ENCODE measurements around the gene ASTL.

The ASTL gene

GRCh38 chr2:96091141-96091710 is 47.1 kb downstream of the ASTL start:
- POLR2A ChIA-PET = no interaction called here

GRCh38 chr2:96090196-96090926 is 47.9 kb downstream of the ASTL start:
- H3K4me3 ChIP-seq (ENCODE audit: low read depth, low read length) = no peak overlapping the region
- TF ChIP-seq PRDM4 (tag by site-specific recombination; IDR thresholded peaks at IDR 0.05) (peak; percentile 44; the same call in 1 of the 2 replicates), SCRT2 (tag by site-specific recombination; IDR thresholded peaks at IDR 0.05) (0 out of 2 replicates have a peak, but pooled peaks have one; percentile 40), ZNF629 (tag by site-specific recombination; IDR thresholded peaks at IDR 0.05) (0 out of 2 replicates have a peak, but pooled peaks have one; percentile 17), ZNF843 (tag by site-specific recombination; IDR thresholded peaks at IDR 0.05) (no peak)
- no peaks in the 10 kb centered on the region for H3K36me3 ChIP-seq (ENCODE audit: control insufficient read depth in 2 of 2, insufficient read depth in 1 of 2, low read length in 2 of 2)
- H3K27ac ChIP-seq (ENCODE audit: extremely low read depth, low read depth, low read length) = peak overlapping the region; percentile 8; the same call in 1 of the 2 replicates
- CTCF ChIA-PET = interaction anchor here (0.9 to 1.0 kb wide), 2 partner anchors 27 to 97 kb away, joined by 3 to 4 read pairs; no protein-coding TSS in a partner anchor
- H3K9me3 ChIP-seq (ENCODE audit: control insufficient read depth, insufficient read depth, low read depth, low read length) = no peaks in the 10 kb centered on the region
- POLR2A ChIA-PET = no interaction called here
- H3K4me1 ChIP-seq (ENCODE audit: control insufficient read depth, insufficient read depth, low read length) = no peaks in the 10 kb centered on the region

More at GRCh38 chr2:96091141-96091710, 47.1 kb downstream of the ASTL start:
- no peaks in the 10 kb centered on the region for H3K4me1 ChIP-seq (ENCODE audit: control insufficient read depth, insufficient read depth, low read length)
- H3K36me3 ChIP-seq (ENCODE audit: control insufficient read depth in 2 of 2, insufficient read depth in 1 of 2, low read length in 2 of 2) = no peaks in the 10 kb centered on the region
- CTCF ChIA-PET = interaction anchor here (0.9 to 1.9 kb wide), 2 partner anchors 26 to 98 kb away, joined by 3 to 6 read pairs; no protein-coding TSS in a partner anchor
- no peaks in the 10 kb centered on the region for H3K9me3 ChIP-seq (ENCODE audit: control insufficient read depth, insufficient read depth, low read depth, low read length)
- no peak for TF ChIP-seq PRDM4 (tag by site-specific recombination; IDR thresholded peaks at IDR 0.05)
- TF ChIP-seq ZNF157 (tag by site-specific recombination; IDR thresholded peaks at IDR 0.05) = no peak
- no peak for TF ChIP-seq ZNF140 (tag by site-specific recombination; IDR thresholded peaks at IDR 0.05)
- TF ChIP-seq ZNF324 (tag by site-specific recombination; IDR thresholded peaks at IDR 0.05) = no peak
- no peak for TF ChIP-seq ZNF362 (tag by site-specific recombination; IDR thresholded peaks at IDR 0.05)
- TF ChIP-seq ZNF114 (tag by site-specific recombination; IDR thresholded peaks at IDR 0.05) = no peak
- TF ChIP-seq YY2 (tag by site-specific recombination; IDR thresholded peaks at IDR 0.05) = no peak
- TF ChIP-seq ZBTB6 (tag by site-specific recombination; IDR thresholded peaks at IDR 0.05) = no peak
- no peak for TF ChIP-seq ZNF266 (tag by site-specific recombination; IDR thresholded peaks at IDR 0.05; ENCODE audit: low read depth)
- H3K27ac ChIP-seq (ENCODE audit: extremely low read depth, low read depth, low read length) = no peak overlapping the region
- no peak overlapping the region for H3K4me3 ChIP-seq (ENCODE audit: low read depth, low read length)

Data from HEK293 (cell line).